IMR-90 (cell line): ENCODE data around the gene NTRK2. TPM values are rescaled to one million over a fixed set of nuclear protein-coding genes. Genes with fewer than 3 reads are reported as not detected.

Source experiments
- ATAC-seq: fragments of 200-7000 bp; cut with Tn5 transposase; 2 replicates; pipeline ENCODE4 v1.9.1; 2020; ENCODE audit warnings: low read depth, mild to moderate bottlenecking, moderate library complexity
- BruUV-seq: library from RNA; stranded (reverse); fragments of 400-500 nt; replicated peaks from 2 replicates; lab custom pipeline; 2021; lab: Mats Ljungman, UMichigan
- CTCF ChIA-PET: fragments of 300-600 bp; formaldehyde crosslinking; extraction: SDS; loops from one replicate; lab custom pipeline; 2021; ENCODE audit warnings: antibody characterized with exemption; lab: Yijun Ruan, JAX
- POLR2A ChIA-PET: fragments of 300-600 bp; sonication (Branson Sonifier 250); formaldehyde crosslinking; loops from one replicate; lab custom pipeline; 2022; ENCODE audit warnings: antibody characterized with exemption; ENCODE audit not compliant: unreplicated experiment; lab: Charles Lee
- DNase-seq: peaks from one replicate; pipeline ENCODE4 v3.0.0; 2013
- H2AFZ ChIP-seq: replicated peaks from 2 replicates; pipeline ENCODE3; 2013; ENCODE audit warnings: low read length, mild to moderate bottlenecking; ENCODE audit not compliant: poor library complexity
- H2AK5ac ChIP-seq: 2 replicates; pipeline ENCODE4 v1.6.1; 2013; ENCODE audit warnings: low read depth, low read length, inconsistent platforms
- H2AK9ac ChIP-seq: replicated peaks from 2 replicates; pipeline ENCODE3; 2013; ENCODE audit warnings: mild to moderate bottlenecking, low read depth, low read length, moderate library complexity; ENCODE audit not compliant: poor library complexity
- H2BK120ac ChIP-seq: 2 replicates; pipeline ENCODE4 v1.6.1; 2013; ENCODE audit warnings: low read depth, low read length, inconsistent platforms
- H2BK15ac ChIP-seq: 3 replicates; pipeline ENCODE4 v1.6.1; 2013; ENCODE audit warnings: low read depth, low read length, inconsistent platforms
- H2BK20ac ChIP-seq: 2 replicates; pipeline ENCODE4 v1.6.1; 2013; ENCODE audit warnings: low read depth, mild to moderate bottlenecking, inconsistent platforms, low read length, moderate library complexity
- H2BK5ac ChIP-seq: 2 replicates; pipeline ENCODE4 v1.6.1; 2013; ENCODE audit warnings: mild to moderate bottlenecking, low read depth, low read length, inconsistent platforms; ENCODE audit not compliant: poor library complexity, severe bottlenecking
- H3K14ac ChIP-seq: replicated peaks from 2 replicates; pipeline ENCODE4 v1.6.1; 2013; ENCODE audit warnings: low read depth, low read length, inconsistent platforms
- H3K18ac ChIP-seq: 2 replicates; pipeline ENCODE4 v1.6.1; 2013; ENCODE audit warnings: low read depth, low read length, control low read depth
- H3K23ac ChIP-seq: 2 replicates; pipeline ENCODE4 v1.6.1; 2013; ENCODE audit warnings: low read depth, low read length, inconsistent platforms
- H3K27ac ChIP-seq: 2 replicates; pipeline ENCODE4 v1.5.1; 2013; ENCODE audit warnings: mild to moderate bottlenecking, control low read depth, low read length; ENCODE audit not compliant: insufficient read depth
- H3K27me3 ChIP-seq: 2 replicates; pipeline ENCODE4 v1.6.1; 2013; ENCODE audit warnings: low read length; ENCODE audit not compliant: control insufficient read depth, insufficient read depth
- H3K36me3 ChIP-seq: 2 replicates; pipeline ENCODE4 v1.6.1; 2013; ENCODE audit warnings: low read length, mixed read lengths; ENCODE audit not compliant: control insufficient read depth, insufficient read depth
- H3K4ac ChIP-seq: 2 replicates; pipeline ENCODE4 v1.6.1; 2013; ENCODE audit warnings: low read depth, low read length, inconsistent platforms
- H3K4me1 ChIP-seq: 2 replicates; pipeline ENCODE4 v1.6.1; 2013; ENCODE audit warnings: low read length, mixed read lengths; ENCODE audit not compliant: control insufficient read depth, insufficient read depth
- H3K4me2 ChIP-seq: 2 replicates; pipeline ENCODE4 v1.6.1; 2013; ENCODE audit warnings: low read depth, mild to moderate bottlenecking, control low read depth, low read length, moderate library complexity
- H3K4me3 ChIP-seq: 2 replicates; pipeline ENCODE4 v1.5.1; 2013; ENCODE audit warnings: low read depth, mild to moderate bottlenecking, control low read depth, low read length, moderate library complexity; ENCODE audit not compliant: insufficient read depth
- H3K56ac ChIP-seq: 2 replicates; pipeline ENCODE4 v1.6.1; 2013; ENCODE audit warnings: low read length, inconsistent platforms; ENCODE audit not compliant: insufficient read depth; ENCODE audit errors: extremely low read depth
- H3K79me1 ChIP-seq, 2 experiments: 2 replicates each; pipeline ENCODE4 v1.6.1; 2013; ENCODE audit warnings: low read length in 2 of 2, inconsistent platforms in 1 of 2, low read depth in 1 of 2
- H3K9ac ChIP-seq: 2 replicates; pipeline ENCODE4 v1.6.1; 2013; ENCODE audit warnings: low read depth, low read length, control low read depth
- H3K9me1 ChIP-seq: 2 replicates; pipeline ENCODE4 v1.6.1; 2013; ENCODE audit warnings: low read length, inconsistent platforms; ENCODE audit not compliant: insufficient read depth
- H3K9me3 ChIP-seq: 2 replicates; pipeline ENCODE4 v1.6.1; 2013; ENCODE audit warnings: low read length; ENCODE audit not compliant: control insufficient read depth, insufficient read depth
- H4K20me1 ChIP-seq: 2 replicates; pipeline ENCODE4 v1.6.1; 2013; ENCODE audit warnings: low read length, inconsistent platforms; ENCODE audit not compliant: insufficient read depth
- H4K5ac ChIP-seq: 2 replicates; pipeline ENCODE4 v1.6.1; 2013; ENCODE audit warnings: mild to moderate bottlenecking, low read depth, low read length, control low read depth
- H4K8ac ChIP-seq, 2 experiments: 2 replicates each; pipeline ENCODE4 v1.6.1; 2013; ENCODE audit warnings: low read depth in 2 of 2, low read length in 2 of 2, control low read depth in 1 of 2, inconsistent platforms in 1 of 2
- H4K91ac ChIP-seq: 2 replicates; pipeline ENCODE4 v1.6.1; 2013; ENCODE audit warnings: low read depth, low read length, inconsistent platforms; ENCODE audit not compliant: insufficient read depth
- BHLHE40 ChIP-seq: fragments of 150-350 bp; IDR thresholded peaks from 2 replicates; pipeline ENCODE4 v1.6.1; 2016; ENCODE audit warnings: mild to moderate bottlenecking, low read depth, low read length
- CEBPB ChIP-seq: IDR thresholded peaks from 2 replicates; pipeline ENCODE4 v1.6.1; 2012; ENCODE audit warnings: low read depth, low read length, improper control_type of control experiment
- MAFK ChIP-seq: IDR thresholded peaks from 2 replicates; pipeline ENCODE4 v1.6.1; 2012; ENCODE audit warnings: low read depth, low read length, improper control_type of control experiment
- MAZ ChIP-seq: IDR thresholded peaks from 2 replicates; pipeline ENCODE4 v1.6.1; 2012; ENCODE audit warnings: low read depth, mild to moderate bottlenecking, low read length, improper control_type of control experiment, moderate library complexity, borderline replicate concordance
- MXI1 ChIP-seq: IDR thresholded peaks from 2 replicates; pipeline ENCODE4 v1.6.1; 2012; ENCODE audit warnings: low read depth, mild to moderate bottlenecking, low read length, moderate library complexity, borderline replicate concordance
- NFE2L2 ChIP-seq: fragments of 150-350 bp; IDR thresholded peaks from 2 replicates; pipeline ENCODE4 v1.6.1; 2016; ENCODE audit warnings: low read depth, mild to moderate bottlenecking, low read length
- RAD21 ChIP-seq: IDR thresholded peaks from 2 replicates; pipeline ENCODE4 v1.6.1; 2012; ENCODE audit warnings: low read length, improper control_type of control experiment
- RCOR1 ChIP-seq: IDR thresholded peaks from 2 replicates; pipeline ENCODE4 v1.6.1; 2012; ENCODE audit warnings: mild to moderate bottlenecking, low read length, improper control_type of control experiment; ENCODE audit not compliant: insufficient replicate concordance
- SMC3 ChIP-seq: fragments of 150-350 bp; IDR thresholded peaks from 2 replicates; pipeline ENCODE4 v1.6.1; 2016; ENCODE audit warnings: low read depth, mild to moderate bottlenecking, antibody characterized with exemption, low read length, moderate library complexity
- USF2 ChIP-seq: fragments of 150-350 bp; IDR thresholded peaks from 2 replicates; pipeline ENCODE4 v1.6.1; 2017; ENCODE audit warnings: mild to moderate bottlenecking, antibody characterized with exemption, low read length, low read depth
- WGBS, 2 experiments: methylation state at CpG; one replicate each; pipeline versions ENCODE4 v1.1.5 to v1.1.7; 2013; ENCODE audit warnings: missing lambda C conversion rate in 2 of 2; ENCODE audit not compliant: insufficient read length in 1 of 2; ENCODE audit errors: extremely low coverage in 2 of 2; 5-methylcytosine and 5-hydroxymethylcytosine counted together
- dilution Hi-C: fragments of 300-500 bp; cut with HindIII; formaldehyde crosslinking; loops from one replicate; pipeline ENCODE4 v1.14.3; 2018; ENCODE audit warnings: low sequenced_read_pairs; ENCODE audit not compliant: unreplicated experiment
- in situ Hi-C: fragments of 300-500 bp; cut with MboI; formaldehyde crosslinking; loops from 3 replicates; pipeline ENCODE4 v1.14.3; 2019; ENCODE audit warnings: low sequenced_read_pairs, inconsistent platforms, mixed read lengths
- intact Hi-C: fragments of 100-400 bp; cut with micrococcal nuclease; formaldehyde crosslinking; loops from 2 replicates; pipeline ENCODE4 v1.10.0; 2022
- polyA plus RNA-seq, 3 experiments: library from polyadenylated mRNA; depleted of rRNA; stranded (reverse); fragments of >200 nt; gene quantifications; 2 replicates each; pipeline ENCODE4 v1.2.3, GENCODE V29; 2012; ENCODE audit warnings: low replicate concordance in 1 of 3
- total RNA-seq: library from RNA; depleted of rRNA; stranded (reverse); fragments of >200 nt; gene quantifications from 2 replicates; pipeline ENCODE4 v1.2.3, GENCODE V29; 2012
- TF ChIP-seq, protein P1 (sequence below): fragments of 150-350 bp; IDR thresholded peaks from 2 replicates; pipeline ENCODE4 v1.6.1; 2016; ENCODE audit warnings: low read depth, mild to moderate bottlenecking, low read length, moderate library complexity, borderline replicate concordance

The NTRK2 gene
- total and polyA plus RNA-seq, 2 of the 4 experiments (the other 2 are of a cell fraction), result under 0.01 to 0.02 TPM

- H3K4me2 ChIP-seq, result no peak overlapping the region
- no peak overlapping the region for H2AFZ ChIP-seq
- ATAC-seq (no peak), DNase-seq (no peak)
- H3K56ac ChIP-seq, result no peak overlapping the region
- no peak overlapping the region for H3K9ac ChIP-seq
- H3K9me3 ChIP-seq, result peaks cover 15% of the 10 kb centered on the region
- H3K14ac ChIP-seq, result no peak overlapping the region
- 83% methylated on average over 1 of the region's 2 CpGs; no CpG with 5 or more reads in 1 of the 2 experiments for WGBS, 2 experiments
- H2BK120ac ChIP-seq, result no peak overlapping the region
- H3K9me1 ChIP-seq, result no peaks in the 10 kb centered on the region
- no peaks in the 10 kb centered on the region for H3K27me3 ChIP-seq
- H4K5ac ChIP-seq, result no peak overlapping the region
- no peak overlapping the region for H2BK5ac ChIP-seq
- H3K23ac ChIP-seq, result no peak overlapping the region
- TF ChIP-seq, protein P1, sequence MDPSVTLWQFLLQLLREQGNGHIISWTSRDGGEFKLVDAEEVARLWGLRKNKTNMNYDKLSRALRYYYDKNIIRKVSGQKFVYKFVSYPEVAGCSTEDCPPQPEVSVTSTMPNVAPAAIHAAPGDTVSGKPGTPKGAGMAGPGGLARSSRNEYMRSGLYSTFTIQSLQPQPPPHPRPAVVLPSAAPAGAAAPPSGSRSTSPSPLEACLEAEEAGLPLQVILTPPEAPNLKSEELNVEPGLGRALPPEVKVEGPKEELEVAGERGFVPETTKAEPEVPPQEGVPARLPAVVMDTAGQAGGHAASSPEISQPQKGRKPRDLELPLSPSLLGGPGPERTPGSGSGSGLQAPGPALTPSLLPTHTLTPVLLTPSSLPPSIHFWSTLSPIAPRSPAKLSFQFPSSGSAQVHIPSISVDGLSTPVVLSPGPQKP, result no peak
- TF ChIP-seq CEBPB (no peak), RAD21 (no peak), MXI1 (no peak), NFE2L2 (no peak), BHLHE40 (no peak), MAZ (no peak), SMC3 (no peak), RCOR1 (no peak), MAFK (no peak), USF2 (no peak)
- no TSS peak for BruUV-seq
- ChIA-PET CTCF (no interaction called here), POLR2A (no interaction called here)
- no peak overlapping the region for H3K4me3 ChIP-seq
- no peak overlapping the region for H2AK9ac ChIP-seq
- no peak overlapping the region for H2BK15ac ChIP-seq
- no peak overlapping the region for H2BK20ac ChIP-seq
- no peak overlapping the region for H3K18ac ChIP-seq
- H4K91ac ChIP-seq, result no peak overlapping the region
- H3K4me1 ChIP-seq, result no peaks in the 10 kb centered on the region
- in situ Hi-C loops (no loop called here), intact Hi-C loops (no loop called here), dilution Hi-C loops (no loop called here)
- no peaks in the 10 kb centered on the region for H3K79me1 ChIP-seq
- H3K27ac ChIP-seq, result no peak overlapping the region
- H4K20me1 ChIP-seq, result no peaks in the 10 kb centered on the region
- no peak overlapping the region for H3K4ac ChIP-seq
- no peak overlapping the region for H2AK5ac ChIP-seq
- H3K36me3 ChIP-seq, result no peaks in the 10 kb centered on the region
- H4K8ac ChIP-seq, result no peak overlapping the region
Measured at GRCh38 chr9:85036496-85036895, 367.0 kb downstream of the NTRK2 start.
